Stimulated activated naive B cell treated with anti-CD40 and anti-IgM and Interleukin-4, amounts not matched to agents 10 μg/mL and 1 μg/mL and 100 μg/mL, for 72 hours (primary cell): ENCODE data around the gene PHACTR1.

Experiments used
- ATAC-seq, 2 donors: fragments of 150-1000 bp; cut with Tn5 transposase; replicated peaks; 2 replicates each; pipeline ENCODE4 v1.10.0; 2021; ENCODE audit warnings: moderate library complexity in 1 of 2
- DNase-seq: peaks from one replicate; pipeline ENCODE4 v3.0.0; 2021
- H3K27ac Mint-ChIP-seq: one replicate; pipeline ENCODE4 v1.8.0; 2022; ENCODE audit warnings: mild to moderate bottlenecking, mixed read lengths
- H3K27me3 Mint-ChIP-seq, 2 donors: one replicate each; pipeline ENCODE4 v1.8.0; 2022; ENCODE audit warnings: mixed read lengths in 2 of 2
- H3K36me3 Mint-ChIP-seq, 2 donors: one replicate each; pipeline ENCODE4 v1.8.0; 2022; ENCODE audit warnings: mixed read lengths in 2 of 2, mild to moderate bottlenecking in 1 of 2
- H3K4me1 Mint-ChIP-seq, 2 donors: one replicate each; pipeline ENCODE4 v1.8.0; 2022; ENCODE audit warnings: mixed read lengths in 2 of 2, mild to moderate bottlenecking in 1 of 2
- H3K4me3 Mint-ChIP-seq, 2 donors: one replicate each; pipeline ENCODE4 v1.8.0; 2022; ENCODE audit warnings: mild to moderate bottlenecking in 2 of 2, mixed read lengths in 2 of 2, moderate library complexity in 1 of 2
- H3K9me3 Mint-ChIP-seq, 2 donors: one replicate each; pipeline ENCODE4 v1.8.0; 2022; ENCODE audit warnings: mixed read lengths in 2 of 2, mild to moderate bottlenecking in 1 of 2

PHACTR1 gene

DNA sequence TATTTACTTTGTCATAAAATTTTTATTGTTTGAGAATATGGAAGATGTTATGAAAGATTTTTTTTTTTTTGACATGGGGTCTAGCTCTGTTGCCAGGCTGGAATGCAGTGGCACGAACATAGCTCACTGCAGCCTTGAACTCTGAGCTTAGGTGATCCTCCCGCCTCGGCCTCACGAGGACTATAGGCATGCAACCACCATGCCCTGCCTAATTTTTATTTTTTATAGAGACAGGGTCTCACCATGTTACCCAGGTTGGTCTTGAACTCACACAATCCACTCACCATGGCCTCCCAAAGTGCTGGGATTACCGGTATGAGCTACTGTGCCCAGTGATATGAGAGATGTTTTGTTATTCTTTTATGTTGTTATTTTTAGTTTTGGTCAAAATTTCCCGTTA is 316.0 kb downstream of the PHACTR1 start:
- no peak for DNase-seq
- peaks cover 0 to 9% of the 10 kb centered on the region in 2 donors for H3K27me3 Mint-ChIP-seq
- no peak overlapping the region for H3K27ac Mint-ChIP-seq
- no peaks in the 10 kb centered on the region for H3K36me3 Mint-ChIP-seq
- H3K4me3 Mint-ChIP-seq, result no peak overlapping the region
- peaks cover 7% of the 10 kb centered on the region in 2 donors for H3K4me1 Mint-ChIP-seq
- ATAC-seq, result no peak
- no peaks in the 10 kb centered on the region for H3K9me3 Mint-ChIP-seq

DNA sequence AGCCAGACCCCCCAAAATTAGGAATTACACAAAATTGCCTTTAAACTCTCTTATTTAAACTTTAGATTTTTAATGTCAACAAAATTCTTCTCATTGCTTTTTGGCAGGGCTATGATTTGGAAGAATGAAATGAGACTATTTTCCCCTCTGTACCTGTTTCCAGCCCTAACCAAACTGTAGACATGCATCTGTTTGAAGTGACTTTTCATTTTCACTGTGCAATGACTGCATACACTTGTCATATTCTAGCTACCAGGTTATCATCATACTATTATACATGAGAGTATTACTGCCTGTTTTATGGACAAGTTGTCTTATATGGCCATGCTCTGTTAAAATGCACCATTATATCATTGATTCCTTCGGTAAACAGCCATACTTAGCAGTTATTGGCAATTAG is 316.6 kb downstream of the PHACTR1 start:
- no peak for DNase-seq
- no peak for ATAC-seq
- Mint-ChIP-seq H3K27ac (no peak overlapping the region), H3K36me3 (no peaks in the 10 kb centered on the region), H3K9me3 (no peaks in the 10 kb centered on the region), H3K4me3 (no peak overlapping the region), H3K27me3 (peaks cover 0 to 10% of the 10 kb centered on the region in 2 donors), H3K4me1 (peaks cover 7% of the 10 kb centered on the region in 2 donors)

DNA sequence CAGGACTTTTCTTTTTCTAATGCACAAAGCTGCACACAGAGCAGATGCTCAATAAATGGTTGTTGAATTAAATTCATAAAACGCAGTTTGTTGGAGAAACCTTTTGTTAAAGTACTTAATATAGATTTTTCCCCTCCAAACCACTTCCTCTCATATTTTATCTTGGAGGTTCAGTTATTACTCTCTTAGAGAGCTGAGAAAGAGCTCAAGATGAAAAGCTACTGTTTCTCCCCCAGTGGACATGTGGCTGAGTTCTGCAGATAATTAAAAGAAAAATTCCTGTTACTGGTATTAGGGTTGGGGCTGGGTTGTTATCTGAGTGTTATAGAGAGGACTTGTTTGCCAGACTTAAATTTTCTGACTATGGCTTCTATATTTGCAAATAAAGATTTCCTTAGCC is 317.7 kb downstream of the PHACTR1 start:
- ATAC-seq (peak; percentile 45 to 65), DNase-seq (no peak)
- H3K4me1 Mint-ChIP-seq, result peaks cover 6 to 7% of the 10 kb centered on the region in 2 donors
- H3K9me3 Mint-ChIP-seq, result no peaks in the 10 kb centered on the region
- H3K27ac Mint-ChIP-seq, result no peak overlapping the region
- no peaks in the 10 kb centered on the region for H3K36me3 Mint-ChIP-seq
- no peak overlapping the region for H3K4me3 Mint-ChIP-seq
- peaks cover 0 to 7% of the 10 kb centered on the region in 2 donors for H3K27me3 Mint-ChIP-seq

DNA sequence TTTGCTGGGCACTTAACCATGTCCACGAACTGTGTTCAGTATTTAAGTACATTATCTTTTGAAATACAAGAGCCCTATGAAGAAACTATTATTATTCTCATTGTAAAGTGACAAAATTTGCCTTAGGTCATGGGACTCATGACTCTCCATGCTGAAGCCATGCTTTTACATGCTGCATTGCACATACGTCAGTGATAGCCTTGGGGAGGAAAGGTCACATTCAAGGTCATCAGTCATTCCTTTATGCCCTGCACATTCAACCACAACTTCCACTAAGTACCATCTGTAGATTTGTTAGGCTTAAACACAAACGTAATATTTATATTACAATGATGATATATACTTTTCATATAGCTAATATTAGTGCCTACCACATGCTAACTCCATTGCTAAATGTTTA is 319.0 kb downstream of the PHACTR1 start:
- Mint-ChIP-seq H3K36me3 (no peaks in the 10 kb centered on the region), H3K27ac (no peak overlapping the region), H3K9me3 (no peaks in the 10 kb centered on the region), H3K4me1 (peaks cover 6 to 7% of the 10 kb centered on the region in 2 donors), H3K27me3 (peaks cover 0 to 5% of the 10 kb centered on the region in 2 donors), H3K4me3 (no peak overlapping the region)
- DNase-seq (no peak), ATAC-seq (no peak)

DNA sequence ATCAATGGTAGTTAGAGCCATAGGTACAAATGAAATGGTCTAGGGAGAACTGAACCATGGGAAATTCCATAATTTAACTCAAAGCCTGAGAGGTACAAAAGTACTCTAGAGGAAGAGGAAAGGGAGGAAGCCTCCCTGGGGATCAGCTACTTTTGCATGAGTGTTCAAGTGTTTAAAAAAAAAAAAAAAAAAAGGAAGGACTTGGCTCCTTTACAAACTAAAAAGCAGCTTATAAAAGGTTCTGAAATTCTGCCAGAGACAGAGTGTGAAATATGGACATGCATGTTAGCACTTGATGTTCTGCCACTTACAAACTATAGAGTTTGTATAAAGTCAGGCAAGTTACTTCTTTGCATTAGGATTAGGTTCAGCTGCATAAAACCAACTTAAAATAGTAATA is 321.7 kb downstream of the PHACTR1 start:
- H3K4me1 Mint-ChIP-seq, result peaks cover under 1 to 2% of the 10 kb centered on the region in 2 donors
- no peaks in the 10 kb centered on the region for H3K36me3 Mint-ChIP-seq
- peaks cover 0 to 5% of the 10 kb centered on the region in 2 donors for H3K27me3 Mint-ChIP-seq
- H3K27ac Mint-ChIP-seq, result no peak overlapping the region
- DNase-seq (no peak), ATAC-seq (no peak)
- H3K4me3 Mint-ChIP-seq, result no peak overlapping the region
- H3K9me3 Mint-ChIP-seq, result no peaks in the 10 kb centered on the region

DNA sequence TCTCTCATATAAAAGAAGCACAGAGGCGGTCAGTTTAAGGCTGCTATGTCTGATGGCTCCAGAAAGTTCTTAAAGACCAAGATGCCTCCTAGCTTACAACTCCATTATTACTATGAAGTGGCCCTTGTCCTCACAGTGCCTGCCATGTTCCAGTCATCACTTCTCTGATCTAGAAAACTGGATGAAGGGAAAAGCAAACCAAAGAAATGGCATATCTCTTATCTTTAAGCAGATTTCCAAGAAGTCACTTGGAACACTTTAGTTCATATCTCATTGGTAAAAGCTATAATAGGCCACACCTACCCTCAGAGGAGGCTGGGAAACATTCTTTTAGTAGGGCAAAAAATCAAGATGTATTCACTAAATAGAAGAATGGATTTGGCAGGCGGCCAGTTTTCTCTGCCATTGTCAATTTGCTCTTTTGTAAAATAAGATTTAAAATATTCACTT is 322.2 kb downstream of the PHACTR1 start:
- no peaks in the 10 kb centered on the region for H3K36me3 Mint-ChIP-seq
- H3K27ac Mint-ChIP-seq, result no peak overlapping the region
- H3K9me3 Mint-ChIP-seq, result no peaks in the 10 kb centered on the region
- ATAC-seq (no peak), DNase-seq (no peak)
- no peak overlapping the region for H3K4me3 Mint-ChIP-seq
- peaks cover 0 to 5% of the 10 kb centered on the region in 2 donors for H3K27me3 Mint-ChIP-seq
- H3K4me1 Mint-ChIP-seq, result peaks cover 0 to 2% of the 10 kb centered on the region in 2 donors

DNA sequence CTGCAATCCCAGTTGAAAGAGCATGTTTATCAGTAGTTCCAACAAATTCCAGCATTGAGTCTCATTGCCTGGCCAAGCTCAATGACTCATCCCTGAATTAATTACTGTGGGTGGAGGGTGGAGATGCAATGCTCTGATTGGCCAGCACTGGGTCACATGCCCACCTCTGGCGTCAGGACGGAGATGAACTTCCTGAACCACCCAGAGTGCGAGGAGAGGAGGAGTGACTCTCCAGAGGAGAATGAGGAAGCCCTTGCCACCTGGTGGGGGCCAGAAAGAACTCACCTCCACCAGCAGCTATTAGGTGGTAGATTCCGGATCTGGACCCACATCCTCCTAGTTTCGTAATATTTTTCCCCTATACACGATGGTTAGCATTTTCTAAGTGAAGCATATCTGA is 327.8 kb downstream of the PHACTR1 start:
- no peaks in the 10 kb centered on the region for H3K36me3 Mint-ChIP-seq
- H3K4me1 Mint-ChIP-seq, result no peaks in the 10 kb centered on the region
- peak in 1 of 2 donors; percentile 31 for ATAC-seq
- DNase-seq, result no peak
- H3K27ac Mint-ChIP-seq, result no peak overlapping the region
- no peak overlapping the region for H3K4me3 Mint-ChIP-seq
- no peaks in the 10 kb centered on the region for H3K9me3 Mint-ChIP-seq
- no peaks in the 10 kb centered on the region for H3K27me3 Mint-ChIP-seq

DNA sequence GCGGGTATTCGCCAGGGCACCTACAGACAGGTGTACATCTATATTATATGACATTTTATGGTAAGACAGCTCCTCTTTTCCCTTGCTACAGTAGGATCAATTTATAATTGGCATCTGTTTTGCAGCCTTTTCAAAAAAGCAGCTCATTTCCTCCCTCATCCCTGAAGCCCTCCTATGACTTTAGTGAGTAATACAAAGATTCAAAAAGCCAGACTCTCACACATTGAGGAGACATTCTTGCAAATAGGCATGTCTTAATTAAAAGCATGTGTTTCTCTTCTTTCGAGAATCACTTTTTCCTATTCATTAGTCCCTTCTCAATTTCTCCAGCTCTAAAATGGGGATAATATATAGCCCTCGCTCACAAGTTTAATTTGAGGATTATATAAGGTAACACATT is 328.3 kb downstream of the PHACTR1 start:
- H3K4me3 Mint-ChIP-seq, result no peak overlapping the region
- DNase-seq (no peak), ATAC-seq (no peak)
- no peak overlapping the region for H3K27ac Mint-ChIP-seq
- no peaks in the 10 kb centered on the region for H3K4me1 Mint-ChIP-seq
- no peaks in the 10 kb centered on the region for H3K36me3 Mint-ChIP-seq
- no peaks in the 10 kb centered on the region for H3K27me3 Mint-ChIP-seq
- H3K9me3 Mint-ChIP-seq, result no peaks in the 10 kb centered on the region

DNA sequence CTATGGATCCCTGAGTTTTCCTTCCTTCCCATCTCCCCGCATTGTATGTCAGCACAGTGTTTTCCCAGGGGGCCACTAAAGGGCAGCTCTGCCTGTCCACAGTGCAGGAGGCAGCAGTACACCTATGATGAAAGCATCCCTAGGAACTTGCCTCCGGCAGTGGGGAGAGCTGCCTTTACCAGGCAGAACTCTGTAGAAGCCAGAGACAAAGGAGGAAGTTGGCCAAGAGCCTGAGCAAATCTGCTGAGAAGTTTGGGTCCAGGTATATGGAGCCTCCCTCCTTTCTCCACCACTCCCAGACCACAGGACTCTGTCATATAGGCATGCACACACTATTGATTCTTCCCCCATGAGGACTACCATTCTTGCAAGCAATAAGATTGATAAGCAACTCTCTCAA is 329.1 kb downstream of the PHACTR1 start:
- DNase-seq, result no peak
- Mint-ChIP-seq H3K4me1 (no peaks in the 10 kb centered on the region), H3K4me3 (no peak overlapping the region), H3K9me3 (no peaks in the 10 kb centered on the region), H3K27ac (no peak overlapping the region), H3K36me3 (no peaks in the 10 kb centered on the region), H3K27me3 (no peaks in the 10 kb centered on the region)
- ATAC-seq, result no peak

DNA sequence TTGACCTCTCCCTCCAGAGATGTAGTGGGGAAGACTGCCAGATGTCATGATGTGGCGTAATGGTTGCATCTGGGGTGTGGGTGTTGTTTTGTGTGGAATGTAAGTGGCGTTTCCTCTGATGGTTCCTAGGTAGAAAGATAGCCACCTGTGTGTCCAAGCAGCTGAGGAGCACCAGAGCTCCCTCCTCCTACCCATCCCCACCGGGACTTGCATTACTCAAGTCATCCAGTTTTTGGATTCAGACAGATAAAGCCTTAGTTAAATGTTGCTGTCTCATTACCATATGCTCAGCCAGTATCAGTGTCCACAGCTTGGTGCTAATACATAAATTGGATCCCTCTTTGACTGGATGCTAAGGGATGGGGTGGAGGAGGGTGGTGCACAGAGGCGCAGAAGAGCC is 329.5 kb downstream of the PHACTR1 start:
- no peak for ATAC-seq
- Mint-ChIP-seq H3K9me3 (no peaks in the 10 kb centered on the region), H3K36me3 (no peaks in the 10 kb centered on the region), H3K4me3 (no peak overlapping the region), H3K27ac (no peak overlapping the region), H3K27me3 (no peaks in the 10 kb centered on the region), H3K4me1 (no peaks in the 10 kb centered on the region)
- DNase-seq, result no peak

DNA sequence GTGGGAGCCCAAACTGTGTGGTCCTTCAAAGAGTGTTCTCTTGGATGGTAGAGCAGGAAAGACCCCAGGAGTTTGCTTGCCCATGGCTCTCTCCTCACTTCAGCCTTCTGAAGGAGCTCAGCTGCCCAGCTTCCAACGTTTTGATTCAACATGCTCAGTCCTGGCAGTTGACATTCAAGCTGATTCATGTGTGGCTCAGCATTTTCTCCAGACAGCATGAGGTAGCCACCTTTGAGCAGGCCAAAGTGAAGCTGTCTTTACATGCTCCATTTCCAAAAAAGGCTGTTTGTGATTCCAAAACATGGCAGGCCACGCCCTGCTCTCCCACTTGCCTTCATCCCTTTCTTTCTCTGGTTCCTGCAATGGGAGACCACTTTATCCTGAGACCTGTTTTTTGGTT is 331.5 kb downstream of the PHACTR1 start:
- ATAC-seq (no peak), DNase-seq (no peak)
- H3K36me3 Mint-ChIP-seq, result no peaks in the 10 kb centered on the region
- no peak overlapping the region for H3K4me3 Mint-ChIP-seq
- H3K9me3 Mint-ChIP-seq, result no peaks in the 10 kb centered on the region
- no peaks in the 10 kb centered on the region for H3K4me1 Mint-ChIP-seq
- no peaks in the 10 kb centered on the region for H3K27me3 Mint-ChIP-seq
- no peak overlapping the region for H3K27ac Mint-ChIP-seq

DNA sequence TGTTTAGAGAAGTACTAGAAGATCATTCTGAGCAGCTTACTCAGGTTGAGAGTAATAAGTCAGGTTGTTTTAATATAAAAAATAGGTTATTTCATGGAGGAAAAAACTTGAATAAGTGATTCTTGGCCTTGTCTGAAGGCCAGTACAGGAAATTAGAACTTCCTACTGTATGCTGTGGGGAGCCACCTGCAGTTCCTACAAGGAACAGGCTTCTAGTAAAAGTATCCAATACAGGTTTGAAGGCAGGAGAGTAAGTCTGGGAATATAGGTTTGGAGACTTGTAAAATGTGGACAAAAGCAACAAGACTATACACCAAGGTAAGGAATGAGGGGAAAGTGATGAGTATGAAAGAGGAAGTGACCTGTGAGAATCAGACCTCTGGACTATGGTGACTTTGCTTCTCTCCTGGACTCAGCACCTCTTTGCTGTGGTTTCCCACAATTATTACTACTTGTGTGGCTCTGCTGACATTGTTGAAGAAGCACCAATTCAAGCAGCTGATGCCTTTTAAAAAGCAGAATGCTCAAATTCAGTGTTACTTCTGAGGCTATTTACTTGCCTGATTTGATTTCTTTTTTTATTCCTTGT is 333.2 kb downstream of the PHACTR1 start:
- Mint-ChIP-seq H3K4me3 (no peak overlapping the region), H3K9me3 (no peaks in the 10 kb centered on the region), H3K4me1 (no peaks in the 10 kb centered on the region), H3K36me3 (no peaks in the 10 kb centered on the region), H3K27ac (no peak overlapping the region), H3K27me3 (peaks cover 0 to 2% of the 10 kb centered on the region in 2 donors)
- DNase-seq, result no peak
- ATAC-seq, result peak; percentile 23 to 34

DNA sequence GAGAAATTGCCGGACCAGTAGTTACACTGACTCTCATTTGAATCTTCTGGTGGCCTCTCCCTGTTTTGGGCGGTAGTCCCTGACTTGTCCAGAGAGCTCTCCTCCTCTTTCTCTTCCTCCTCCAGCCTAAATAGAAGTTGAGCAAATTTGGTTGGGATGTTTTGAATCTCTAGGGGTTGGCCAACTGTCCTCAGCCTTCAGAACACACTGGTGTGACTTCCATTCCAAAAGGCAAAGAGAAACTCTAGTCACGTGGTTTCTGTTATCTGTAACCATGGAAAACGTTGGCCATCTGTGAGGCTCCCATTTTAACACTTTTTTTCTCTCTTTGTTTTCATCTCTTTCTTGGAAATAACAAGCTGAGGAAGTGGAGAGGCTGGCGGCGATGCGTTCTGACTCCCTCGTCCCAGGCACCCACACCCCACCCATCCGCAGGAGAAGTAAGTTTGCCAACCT is 336.5 kb downstream of the PHACTR1 start:
- no peak overlapping the region for H3K4me3 Mint-ChIP-seq
- no peaks in the 10 kb centered on the region for H3K36me3 Mint-ChIP-seq
- no peaks in the 10 kb centered on the region for H3K9me3 Mint-ChIP-seq
- no peak overlapping the region for H3K27ac Mint-ChIP-seq
- H3K4me1 Mint-ChIP-seq, result no peaks in the 10 kb centered on the region
- peaks cover 0 to 4% of the 10 kb centered on the region in 2 donors for H3K27me3 Mint-ChIP-seq
- ATAC-seq (no peak), DNase-seq (no peak)

DNA sequence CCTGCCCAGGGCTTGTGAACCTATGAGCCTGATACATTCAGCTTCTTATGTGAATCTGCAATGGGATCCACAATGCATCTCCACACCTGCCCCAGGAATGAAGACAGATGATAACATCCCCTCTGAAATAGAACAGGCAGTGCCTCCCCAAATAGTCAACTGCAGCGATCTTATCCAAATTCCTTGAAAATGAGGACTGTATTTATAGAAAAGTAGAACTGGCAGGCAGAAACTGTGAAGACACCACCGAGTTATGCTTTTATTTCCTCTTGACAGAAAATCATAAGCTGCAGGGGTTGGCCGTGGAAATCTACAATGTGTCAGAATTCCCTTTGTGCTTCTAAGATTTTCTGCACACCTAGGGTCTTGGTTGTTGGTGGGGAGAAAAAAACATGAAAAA is 341.5 kb downstream of the PHACTR1 start:
- no peak overlapping the region for H3K4me3 Mint-ChIP-seq
- H3K36me3 Mint-ChIP-seq, result no peaks in the 10 kb centered on the region
- peaks cover 0 to 4% of the 10 kb centered on the region in 2 donors for H3K27me3 Mint-ChIP-seq
- no peaks in the 10 kb centered on the region for H3K4me1 Mint-ChIP-seq
- ATAC-seq, result no peak
- no peak overlapping the region for H3K27ac Mint-ChIP-seq
- no peaks in the 10 kb centered on the region for H3K9me3 Mint-ChIP-seq
- no peak for DNase-seq

DNA sequence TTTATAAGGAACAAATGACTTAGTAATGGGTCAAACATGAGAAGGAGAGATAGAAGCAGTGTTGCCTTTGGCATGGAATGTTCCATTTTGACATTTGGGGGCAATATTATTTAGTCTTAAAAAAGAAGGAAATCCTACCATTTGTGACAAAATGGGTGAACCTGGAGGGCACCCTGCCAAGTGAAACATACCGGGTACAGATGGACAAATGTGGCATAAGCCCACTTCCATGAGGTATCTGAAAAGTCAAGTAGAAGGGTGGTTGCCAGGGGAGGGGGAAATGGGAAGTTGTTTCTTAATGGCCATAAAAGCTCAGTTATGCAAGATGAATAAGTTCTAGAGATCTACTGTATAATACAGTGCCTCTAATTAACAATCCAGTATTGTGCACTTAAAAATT is 342.5 kb downstream of the PHACTR1 start:
- H3K9me3 Mint-ChIP-seq, result no peaks in the 10 kb centered on the region
- peaks cover 0 to 4% of the 10 kb centered on the region in 2 donors for H3K27me3 Mint-ChIP-seq
- H3K36me3 Mint-ChIP-seq, result no peaks in the 10 kb centered on the region
- H3K4me3 Mint-ChIP-seq, result no peak overlapping the region
- no peak for ATAC-seq
- DNase-seq, result no peak
- no peaks in the 10 kb centered on the region for H3K4me1 Mint-ChIP-seq
- H3K27ac Mint-ChIP-seq, result no peak overlapping the region
